H1 (cell line): ENCODE measurements around the gene WNK2. TPM values are rescaled to one million over a fixed set of nuclear protein-coding genes. Genes with fewer than 3 reads are reported as not detected.
A peak's percentile ranks its signal among the peaks of the same experiment; 100 is the strongest.

Experiments used
- CTCF ChIA-PET: fragments of 300-600 bp; sonication (Branson Sonifier 250); formaldehyde crosslinking; loops from one replicate; lab custom pipeline; 2021; ENCODE audit not compliant: partially characterized antibody; lab: Charles Lee
- POLR2A ChIA-PET: fragments of 300-600 bp; sonication (Branson Sonifier 250); formaldehyde crosslinking; loops from one replicate; lab custom pipeline; 2021; ENCODE audit warnings: inconsistent platforms; ENCODE audit not compliant: partially characterized antibody; lab: Charles Lee
- DNase-seq, 2 experiments: peaks; one replicate each; pipeline versions ENCODE4 v3.0.0 to v3.0.0-alpha.2; 2010 to 2022; ENCODE audit warnings: low spot score in 2 of 2, low read depth in 1 of 2, mixed read lengths in 1 of 2
- FAIRE-seq: peaks from 2 replicates; lab custom pipeline; 2011; peaks lifted over from hg19 to GRCh38; lab: Jason Lieb, UNC
- H2AFZ ChIP-seq: 2 replicates; pipeline ENCODE4 v1.8.1; 2012; ENCODE audit warnings: low read length, inconsistent platforms
- H2AK5ac ChIP-seq: 2 replicates; pipeline ENCODE4 v1.6.1; 2013; ENCODE audit warnings: low read depth, low read length
- H2BK120ac ChIP-seq: replicated peaks from 2 replicates; pipeline ENCODE3; 2013; ENCODE audit warnings: low read depth, low read length, inconsistent platforms
- H2BK12ac ChIP-seq: 2 replicates; pipeline ENCODE4 v1.6.1; 2013; ENCODE audit warnings: low read depth, low read length
- H2BK15ac ChIP-seq: 2 replicates; pipeline ENCODE4 v1.6.1; 2013; ENCODE audit warnings: low read length
- H2BK20ac ChIP-seq: 2 replicates; pipeline ENCODE4 v1.6.1; 2013; ENCODE audit warnings: low read length
- H2BK5ac ChIP-seq: 2 replicates; pipeline ENCODE4 v1.6.1; 2013; ENCODE audit warnings: low read depth, low read length
- H3K14ac ChIP-seq: 2 replicates; pipeline ENCODE4 v1.6.1; 2013; ENCODE audit warnings: inconsistent platforms; ENCODE audit not compliant: insufficient read length
- H3K18ac ChIP-seq: 2 replicates; pipeline ENCODE4 v1.6.1; 2013; ENCODE audit warnings: low read length; ENCODE audit errors: extremely low read depth
- H3K23ac ChIP-seq: 2 replicates; pipeline ENCODE4 v1.6.1; 2013; ENCODE audit warnings: inconsistent platforms; ENCODE audit not compliant: insufficient read length
- H3K23me2 ChIP-seq: 2 replicates; pipeline ENCODE4 v1.6.1; 2013; ENCODE audit warnings: low read depth, low read length
- H3K27ac ChIP-seq: 2 replicates; pipeline ENCODE4 v1.6.1; 2011; ENCODE audit warnings: low read depth, low read length, inconsistent platforms
- H3K27me3 ChIP-seq, 4 experiments: replicated peaks in 1 of 4; 1 replicate in 1 of 4; 2 replicates in 3 of 4; pipeline versions ENCODE4 v1.6.1 to v1.8.1; 2011 to 2013; ENCODE audit warnings: low read length in 3 of 4, mild to moderate bottlenecking in 3 of 4, inconsistent platforms in 2 of 4, mixed read lengths in 2 of 4, moderate library complexity in 1 of 4; ENCODE audit not compliant: control insufficient read depth in 3 of 4, insufficient read depth in 3 of 4; ENCODE audit errors: extremely low read depth in 1 of 4
- H3K36me3 ChIP-seq, 4 experiments: 2 replicates each; pipeline versions ENCODE4 v1.6.1 to v1.8.1; 2011 to 2013; ENCODE audit warnings: mild to moderate bottlenecking in 4 of 4, low read length in 3 of 4, moderate library complexity in 2 of 4, control low read depth in 1 of 4, inconsistent platforms in 1 of 4; ENCODE audit not compliant: insufficient read depth in 4 of 4, control insufficient read depth in 2 of 4
- H3K4ac ChIP-seq: replicated peaks from 2 replicates; pipeline ENCODE3; 2013; ENCODE audit warnings: low read length, low read depth, mixed read lengths, inconsistent platforms; ENCODE audit not compliant: insufficient read length
- H3K4me1 ChIP-seq, 4 experiments: replicated peaks in 1 of 4; 1 replicate in 1 of 4; 2 replicates in 3 of 4; pipeline versions ENCODE4 v1.6.1 to v1.8.1; 2011 to 2013; ENCODE audit warnings: low read length in 3 of 4, inconsistent platforms in 2 of 4, mixed read lengths in 1 of 4; ENCODE audit not compliant: insufficient read depth in 4 of 4, control insufficient read depth in 3 of 4
- H3K4me2 ChIP-seq, 2 experiments: 2 replicates each; pipeline versions ENCODE4 v1.6.1 to v1.8.1; 2011 to 2013; ENCODE audit warnings: low read depth in 2 of 2, low read length in 2 of 2, control low read depth in 1 of 2, inconsistent platforms in 1 of 2, mild to moderate bottlenecking in 1 of 2; ENCODE audit not compliant: insufficient read depth in 1 of 2
- H3K4me3 ChIP-seq, 4 experiments: fragments of 200-600, 300-600 bp in 1 of 4; sonication (generic), shearing (Covaris generic), sonication (Bioruptor Twin) in 1 of 4; 2 replicates each; pipeline versions ENCODE4 v1.5.1 to v1.8.1; 2011 to 2016; ENCODE audit warnings: low read length in 4 of 4, low read depth in 3 of 4, control low read depth in 2 of 4, inconsistent platforms in 2 of 4, mild to moderate bottlenecking in 2 of 4, mixed read lengths in 1 of 4, moderate library complexity in 1 of 4; ENCODE audit not compliant: insufficient read depth in 2 of 4; ENCODE audit errors: extremely low read depth in 1 of 4
- H3K56ac ChIP-seq: replicated peaks from 2 replicates; pipeline ENCODE3; 2013; ENCODE audit warnings: low read depth, mild to moderate bottlenecking, mixed read lengths, low read length, inconsistent platforms; ENCODE audit not compliant: insufficient read length
- H3K79me1 ChIP-seq: 2 replicates; pipeline ENCODE4 v1.6.1; 2013; ENCODE audit warnings: low read depth, low read length, control low read depth
- H3K79me2 ChIP-seq, 2 experiments: 2 replicates each; pipeline versions ENCODE4 v1.6.1 to v1.8.1; 2012 to 2013; ENCODE audit warnings: low read length in 2 of 2, mild to moderate bottlenecking in 2 of 2, inconsistent platforms in 1 of 2; ENCODE audit not compliant: insufficient read depth in 2 of 2, control insufficient read depth in 1 of 2
- H3K9ac ChIP-seq, 4 experiments: replicated peaks in 1 of 4; 1 replicate in 1 of 4; 2 replicates in 3 of 4; pipeline versions ENCODE4 v1.6.1 to v1.8.1; 2011 to 2013; ENCODE audit warnings: low read depth in 3 of 4, low read length in 3 of 4, control low read depth in 2 of 4, mild to moderate bottlenecking in 2 of 4, moderate library complexity in 2 of 4, inconsistent platforms in 1 of 4; ENCODE audit errors: extremely low read depth in 1 of 4
- H3K9me3 ChIP-seq, 2 experiments: 2 replicates each; pipeline versions ENCODE4 v1.6.1 to v1.8.1; 2012 to 2013; ENCODE audit warnings: mild to moderate bottlenecking in 2 of 2, moderate library complexity in 2 of 2, control low read depth in 1 of 2, inconsistent platforms in 1 of 2, low read depth in 1 of 2, low read length in 1 of 2, mixed read lengths in 1 of 2; ENCODE audit not compliant: insufficient read depth in 2 of 2
- H4K20me1 ChIP-seq, 2 experiments: replicated peaks in 1 of 2; 2 replicates each; pipeline versions ENCODE3 to v1.8.1; 2011 to 2013; ENCODE audit warnings: inconsistent platforms in 2 of 2, low read length in 2 of 2, mild to moderate bottlenecking in 1 of 2; ENCODE audit not compliant: insufficient read depth in 2 of 2, control insufficient read depth in 1 of 2
- H4K5ac ChIP-seq: 2 replicates; pipeline ENCODE4 v1.6.1; 2013; ENCODE audit warnings: low read length, low read depth, mixed read lengths, inconsistent platforms; ENCODE audit not compliant: insufficient read length
- H4K8ac ChIP-seq: 2 replicates; pipeline ENCODE4 v1.8.0; 2013; ENCODE audit warnings: mild to moderate bottlenecking, moderate library complexity, low read length, inconsistent platforms; ENCODE audit not compliant: insufficient read depth; ENCODE audit errors: extremely low read depth
- H4K91ac ChIP-seq: replicated peaks from 2 replicates; pipeline ENCODE3; 2013; ENCODE audit warnings: low read length, mixed read lengths, inconsistent platforms; ENCODE audit not compliant: insufficient read length
- CBX5 ChIP-seq: fragments of 300-800, 300-1000 bp; sonication (generic); IDR thresholded peaks from 2 replicates; pipeline ENCODE4 v1.7.1; 2016; ENCODE audit warnings: antibody characterized with exemption, low read length, low read depth
- HDAC2 ChIP-seq, 2 experiments: fragments of 300-600 bp in 1 of 2; sonication (generic) in 1 of 2; IDR thresholded peaks; 2 replicates each; pipeline ENCODE4 v1.6.1; 2011 to 2012; ENCODE audit warnings: low read depth in 2 of 2, low read length in 2 of 2, mild to moderate bottlenecking in 2 of 2, moderate library complexity in 2 of 2, borderline replicate concordance in 1 of 2, inconsistent platforms in 1 of 2
- KDM1A ChIP-seq: fragments of 200-600, 300-600 bp; sonication (generic); IDR thresholded peaks from 2 replicates; pipeline ENCODE4 v1.7.1; 2016; ENCODE audit warnings: mild to moderate bottlenecking, low read length, borderline replicate concordance
- WGBS, 2 experiments: shearing (Covaris generic) in 1 of 2; methylation state at CpG; one replicate each; pipeline versions ENCODE4 v1.1.6 to v1.1.7; 2013 to 2015; ENCODE audit warnings: low lambda C conversion rate in 2 of 2, mixed read lengths in 2 of 2, inconsistent platforms in 1 of 2, low coverage in 1 of 2, missing lambda C conversion rate in 1 of 2; ENCODE audit not compliant: insufficient replicate concordance in 2 of 2, insufficient coverage in 1 of 2, insufficient read length in 1 of 2; ENCODE audit errors: extremely low coverage in 1 of 2, missing lambda C conversion rate in 1 of 2; 5-methylcytosine and 5-hydroxymethylcytosine counted together
- polyA plus RNA-seq, 7 experiments: library from polyadenylated mRNA; depleted of rRNA in 3 of 7; stranded (reverse) in 5 of 7; unstranded in 2 of 7; fragments of >200 nt in 5 of 7; fragments of 200-250 nt in 2 of 7; gene quantifications; 1 replicate in 5 of 7; 2 replicates in 1 of 7; 4 replicates in 1 of 7; pipeline versions ENCODE4 v1.2.1 to v1.2.3, GENCODE V29; 2011 to 2013; ENCODE audit warnings: missing spikeins in 2 of 7, mixed read lengths in 2 of 7
- total RNA-seq: library from RNA; stranded (reverse); fragmentation: NEBNext Ultra II Directional; extraction: Animal tissue kit (Norgen Biotek cat#: 25700); gene quantifications from 2 replicates; pipeline ENCODE4 v1.2.1, GENCODE V29; 2021

The WNK2 gene
- total and polyA plus RNA-seq, 2 of the 8 experiments (the other 6 are each of a cell fraction or from before 2014, with no cell fraction given) = 12.0 to 87.2 TPM

GRCh38 chr9:93138171-93138764, 45.7 kb upstream of the WNK2 start:
- Histone ChIP-seq H3K56ac (no peak overlapping the region), H3K23ac (no peak overlapping the region), H4K91ac (no peak overlapping the region), H3K14ac (no peak overlapping the region), H3K9me3 (no peaks in the 10 kb centered on the region), H3K4ac (no peak overlapping the region), H3K4me2 (no peak overlapping the region), H2BK120ac (no peak overlapping the region), H3K9ac (no peak overlapping the region; a peak in 1 of 7 replicates), H4K8ac (no peak overlapping the region), H3K23me2 (peaks cover 11% of the 10 kb centered on the region; the same call in 1 of the 2 replicates), H2AFZ (no peak overlapping the region), H4K20me1 (peaks cover 0 to 2% of the 10 kb centered on the region in 2 experiments), H3K27ac (no peak overlapping the region), H4K5ac (no peak overlapping the region), H3K79me2 (no peaks in the 10 kb centered on the region), H3K4me3 (no peak overlapping the region), H3K4me1 (peaks cover 0 to 11% (median 7%) of the 10 kb centered on the region in 4 experiments; a peak in 5 of 7 replicates), H2BK5ac (no peak overlapping the region), H3K18ac (no peak overlapping the region), H2BK20ac (no peak overlapping the region), H2BK12ac (no peak overlapping the region; the same call in 1 of the 2 replicates), H2BK15ac (0 out of 2 replicates have a peak overlapping the region, but pooled peaks have one; percentile 61), H2AK5ac (no peak overlapping the region), H3K27me3 (peaks cover 0 to 13% (median 10%) of the 10 kb centered on the region in 4 experiments; a peak in 5 of 7 replicates), H3K79me1 (no peaks in the 10 kb centered on the region; the same call in 1 of the 2 replicates), H3K36me3 (no peaks in the 10 kb centered on the region)
- ChIA-PET POLR2A (no interaction called here), CTCF (interaction anchor here (0.6 to 2.2 kb wide), 7 partner anchors 11 to 481 kb away, joined by 3 to 7 read pairs (median 3); no protein-coding TSS in a partner anchor)
- TF ChIP-seq HDAC2 (IDR thresholded peaks at IDR 0.05; ENCODE audit: borderline replicate concordance in 1 of 2, low read depth in 2 of 2, low read length in 2 of 2) (0 out of 4 replicates have a peak, but pooled peaks of 1 of the 2 experiments have one; percentile 56), CBX5 (no peak), KDM1A (peak; percentile 74; the same call in 1 of the 2 replicates)
- DNase-seq = no peak
- 79% methylated on average over 7 of the region's 7 CpGs; no CpG with 5 or more reads in 1 of the 2 experiments for WGBS, 2 experiments
- FAIRE-seq = no peak
